NCI-H1048 (cell line): ENCODE data around the gene EGLN3.

Experiments used
- DNase-seq: peaks from one replicate; lab custom pipeline; 2025; lab: John Stamatoyannopoulos, UW

The EGLN3 gene

GRCh38 chr14:33910435-33910834, 40.4 kb downstream of the EGLN3 start:
- DNase-seq = no peak

- DNase-seq = no peak
Observed at GRCh38 chr14:33909380-33910084, 41.3 kb downstream of the EGLN3 start.

- DNase-seq = no peak
Observed at GRCh38 chr14:33908540-33909223, 42.2 kb downstream of the EGLN3 start.

- no peak for DNase-seq
Observed at GRCh38 chr14:33906968-33907367, 43.9 kb downstream of the EGLN3 start.

GRCh38 chr14:33904609-33905008, 46.3 kb downstream of the EGLN3 start:
- DNase-seq = no peak

- DNase-seq = no peak
Observed at GRCh38 chr14:33903369-33903768, 47.5 kb downstream of the EGLN3 start.

GRCh38 chr14:33902363-33902762, 48.5 kb downstream of the EGLN3 start:
- no peak for DNase-seq

- DNase-seq = no peak
Observed at GRCh38 chr14:33901426-33902155, 49.3 kb downstream of the EGLN3 start.

GRCh38 chr14:33900706-33901105, 50.2 kb downstream of the EGLN3 start:
- DNase-seq = no peak

GRCh38 chr14:33899723-33900341, 51.0 kb downstream of the EGLN3 start:
- DNase-seq = no peak

- DNase-seq = no peak
Observed at GRCh38 chr14:33897878-33898535, 52.9 kb downstream of the EGLN3 start.

GRCh38 chr14:33897382-33897781, 53.5 kb downstream of the EGLN3 start:
- no peak for DNase-seq

- DNase-seq = no peak
Observed at GRCh38 chr14:33894339-33894738, 56.5 kb downstream of the EGLN3 start.

- DNase-seq = no peak
Observed at GRCh38 chr14:33891700-33892099, 59.2 kb downstream of the EGLN3 start.

GRCh38 chr14:33884916-33885315, 66.0 kb downstream of the EGLN3 start:
- DNase-seq = no peak

- DNase-seq = no peak
Observed at GRCh38 chr14:33880330-33880729, 70.5 kb downstream of the EGLN3 start.

GRCh38 chr14:33879684-33880286, 71.1 kb downstream of the EGLN3 start:
- no peak for DNase-seq

- DNase-seq = no peak
Observed at GRCh38 chr14:33876274-33876673, 74.6 kb downstream of the EGLN3 start.
